NT2/D1 (cell line): ENCODE measurements around the gene AFTPH.

ENCODE experiments used
- DNase-seq: peaks from one replicate; pipeline ENCODE4 v3.0.0-alpha.2; 2011; ENCODE audit warnings: low read depth, low spot score
- H3K27me3 ChIP-seq: 2 replicates; pipeline ENCODE4 v1.6.0; 2011; ENCODE audit warnings: mild to moderate bottlenecking; ENCODE audit not compliant: insufficient read length, insufficient read depth
- H3K36me3 ChIP-seq: 2 replicates; pipeline ENCODE4 v1.6.1; 2011; ENCODE audit warnings: mild to moderate bottlenecking, low read length, mixed read lengths; ENCODE audit not compliant: insufficient read depth, insufficient read length
- H3K4me1 ChIP-seq: 2 replicates; pipeline ENCODE4 v1.5.1; 2011; ENCODE audit not compliant: insufficient read depth, insufficient read length
- H3K4me3 ChIP-seq: 2 replicates; pipeline ENCODE4 v1.5.1; 2011; ENCODE audit warnings: low read depth; ENCODE audit not compliant: insufficient read length
- H3K9ac ChIP-seq: 2 replicates; pipeline ENCODE4 v1.6.0; 2011; ENCODE audit warnings: low read depth; ENCODE audit not compliant: insufficient read length
- H3K9me3 ChIP-seq: 2 replicates; pipeline ENCODE4 v1.5.1; 2011; ENCODE audit warnings: mild to moderate bottlenecking, low read length; ENCODE audit not compliant: insufficient read depth
- SUZ12 ChIP-seq: IDR thresholded peaks from 2 replicates; pipeline ENCODE4 v1.6.1; 2011; ENCODE audit not compliant: insufficient read length, insufficient read depth; ENCODE audit errors: extremely low read depth
- YY1 ChIP-seq: IDR thresholded peaks from 2 replicates; pipeline ENCODE4 v1.6.1; 2011; ENCODE audit not compliant: insufficient read length, insufficient read depth
- ZNF274 ChIP-seq: IDR thresholded peaks from 2 replicates; pipeline ENCODE4 v1.6.1; 2011; ENCODE audit warnings: mild to moderate bottlenecking, low read depth, low read length

The AFTPH gene

GRCh38 chr2:64479259-64480117, 44.6 kb upstream of the AFTPH start:
- no peak for TF ChIP-seq SUZ12
- no peak for TF ChIP-seq ZNF274
- no peak for TF ChIP-seq YY1
- H3K4me3 ChIP-seq, result no peak overlapping the region
- no peaks in the 10 kb centered on the region for H3K4me1 ChIP-seq
- H3K9me3 ChIP-seq, result no peaks in the 10 kb centered on the region
- H3K36me3 ChIP-seq, result no peaks in the 10 kb centered on the region
- no peaks in the 10 kb centered on the region for H3K27me3 ChIP-seq
- no peak overlapping the region for H3K9ac ChIP-seq
- no peak for DNase-seq

- Histone ChIP-seq H3K4me1 (no peaks in the 10 kb centered on the region), H3K9ac (no peak overlapping the region), H3K9me3 (no peaks in the 10 kb centered on the region), H3K27me3 (no peaks in the 10 kb centered on the region), H3K36me3 (no peaks in the 10 kb centered on the region), H3K4me3 (no peak overlapping the region)
- DNase-seq, result no peak
- TF ChIP-seq ZNF274 (no peak), YY1 (no peak), SUZ12 (no peak)
These were observed 42.5 kb upstream of the AFTPH start for GRCh38 chr2:64481665-64482064.

- H3K4me1 ChIP-seq, result no peaks in the 10 kb centered on the region
- TF ChIP-seq ZNF274, result no peak
- no peak for TF ChIP-seq SUZ12
- no peak for TF ChIP-seq YY1
These were observed 41.9 kb upstream of the AFTPH start for GRCh38 chr2:64482243-64482642.

GRCh38 chr2:64482765-64483504, 41.2 kb upstream of the AFTPH start:
- H3K36me3 ChIP-seq, result no peaks in the 10 kb centered on the region
- no peak for DNase-seq
- H3K9me3 ChIP-seq, result no peaks in the 10 kb centered on the region
- no peak for TF ChIP-seq SUZ12
- no peak for TF ChIP-seq YY1
- TF ChIP-seq ZNF274, result no peak
- no peaks in the 10 kb centered on the region for H3K4me1 ChIP-seq
- no peak overlapping the region for H3K9ac ChIP-seq
- no peak overlapping the region for H3K4me3 ChIP-seq
- no peaks in the 10 kb centered on the region for H3K27me3 ChIP-seq

More at GRCh38 chr2:64482243-64482642, 41.9 kb upstream of the AFTPH start:
- no peaks in the 10 kb centered on the region for H3K9me3 ChIP-seq
- H3K27me3 ChIP-seq, result no peaks in the 10 kb centered on the region
- H3K9ac ChIP-seq, result no peak overlapping the region
- H3K4me3 ChIP-seq, result no peak overlapping the region
- no peaks in the 10 kb centered on the region for H3K36me3 ChIP-seq
- DNase-seq, result no peak

- no peaks in the 10 kb centered on the region for H3K27me3 ChIP-seq
- H3K9me3 ChIP-seq, result no peaks in the 10 kb centered on the region
- H3K4me3 ChIP-seq, result no peak overlapping the region
- no peak overlapping the region for H3K9ac ChIP-seq
- H3K4me1 ChIP-seq, result no peaks in the 10 kb centered on the region
- H3K36me3 ChIP-seq, result no peaks in the 10 kb centered on the region
- DNase-seq, result no peak
- TF ChIP-seq SUZ12 (no peak), YY1 (no peak), ZNF274 (no peak)
These were observed 38.8 kb upstream of the AFTPH start for GRCh38 chr2:64485331-64485730.

GRCh38 chr2:64485961-64486360, 38.2 kb upstream of the AFTPH start:
- Histone ChIP-seq H3K36me3 (no peaks in the 10 kb centered on the region), H3K4me3 (no peak overlapping the region), H3K9me3 (no peaks in the 10 kb centered on the region), H3K4me1 (no peaks in the 10 kb centered on the region), H3K9ac (no peak overlapping the region), H3K27me3 (no peaks in the 10 kb centered on the region)
- DNase-seq, result no peak
- TF ChIP-seq SUZ12, result no peak
- TF ChIP-seq YY1, result no peak

- Histone ChIP-seq H3K9ac (no peak overlapping the region), H3K4me3 (no peak overlapping the region), H3K9me3 (no peaks in the 10 kb centered on the region), H3K27me3 (no peaks in the 10 kb centered on the region), H3K36me3 (no peaks in the 10 kb centered on the region), H3K4me1 (no peaks in the 10 kb centered on the region)
- no peak for TF ChIP-seq YY1
- TF ChIP-seq ZNF274, result no peak
- no peak for TF ChIP-seq SUZ12
- DNase-seq, result no peak
These were observed 36.7 kb upstream of the AFTPH start for GRCh38 chr2:64487256-64488049.
